Peyer's patch (tissue), 4 donors: ENCODE measurements around the gene DOCK10.

Source experiments
- CTCF ChIP-seq, 6 experiments: fragments of 450-650 bp in 4 of 6; fragments of 200-600 bp in 2 of 6; sonication (generic) in 1 of 6; IDR thresholded peaks; one replicate each; pipeline ENCODE4 v1.5.1; 2017 to 2019; ENCODE audit warnings: antibody characterized with exemption in 6 of 6, mild to moderate bottlenecking in 3 of 6, moderate library complexity in 1 of 6
- POLR2A ChIP-seq, 2 donors: fragments of 450-650 bp; IDR thresholded peaks; one replicate each; pipeline ENCODE4 v1.5.1; 2017; ENCODE audit warnings: antibody characterized with exemption in 2 of 2, mild to moderate bottlenecking in 2 of 2, moderate library complexity in 2 of 2

- no peak for TF ChIP-seq CTCF (IDR thresholded peaks at IDR 0.05)
- TF ChIP-seq POLR2A (IDR thresholded peaks at IDR 0.05): no peak
These were observed 137.9 kb downstream of the DOCK10 start for GRCh38 chr2:224904381-224904780.
